Neural cell (in vitro differentiated cells): ENCODE data around the gene ROR1. TPM values are rescaled to one million over a fixed set of nuclear protein-coding genes. Genes with fewer than 3 reads are reported as not detected.

Source experiments
- H2AFZ ChIP-seq: fragments of 200-600, 300-800 bp; sonication (generic), shearing (Covaris generic); 2 replicates; pipeline ENCODE4 v1.6.0; 2014; ENCODE audit warnings: low read depth, mild to moderate bottlenecking, antibody characterized with exemption, low read length, moderate library complexity
- H3F3A ChIP-seq: fragments of 200-600 bp; shearing (Covaris generic); 2 replicates; pipeline ENCODE4 v1.6.1; 2016; ENCODE audit warnings: mild to moderate bottlenecking, moderate library complexity, mixed read lengths, antibody characterized with exemption, low read length; ENCODE audit not compliant: insufficient read depth, poor library complexity, severe bottlenecking
- H3K27ac ChIP-seq: fragments of 200-600, 300-800 bp; sonication (generic), shearing (Covaris generic); 2 replicates; pipeline ENCODE4 v1.5.1; 2014; ENCODE audit warnings: mild to moderate bottlenecking, low read length, moderate library complexity
- H3K27me3 ChIP-seq: fragments of 300-800, 200-600 bp; sonication (generic), shearing (Covaris generic); 2 replicates; pipeline ENCODE4 v1.6.0; 2014; ENCODE audit warnings: mild to moderate bottlenecking, low read depth, low read length, moderate library complexity; ENCODE audit not compliant: insufficient read depth
- H3K36me3 ChIP-seq: fragments of 300-800, 200-600 bp; sonication (generic), shearing (Covaris generic); 2 replicates; pipeline ENCODE4 v1.5.1; 2014; ENCODE audit warnings: mild to moderate bottlenecking, antibody characterized with exemption, low read length, moderate library complexity; ENCODE audit not compliant: insufficient read depth
- H3K4me2 ChIP-seq: fragments of 300-800, 200-600 bp; sonication (generic), shearing (Covaris generic); 2 replicates; pipeline ENCODE4 v1.6.0; 2014; ENCODE audit warnings: mild to moderate bottlenecking, low read length
- H3K4me3 ChIP-seq: fragments of 300-800, 200-600 bp; sonication (generic), shearing (Covaris generic); 2 replicates; pipeline ENCODE4 v1.5.1; 2014; ENCODE audit warnings: mild to moderate bottlenecking, low read length, moderate library complexity
- H3K79me2 ChIP-seq: fragments of 200-600 bp; shearing (Covaris generic); replicated peaks from 2 replicates; pipeline ENCODE4 v1.6.0; 2014; ENCODE audit warnings: mild to moderate bottlenecking, low read length, moderate library complexity; ENCODE audit not compliant: insufficient read depth
- H3K9ac ChIP-seq: fragments of 300-800, 200-600 bp; sonication (generic), shearing (Covaris generic); 2 replicates; pipeline ENCODE4 v1.6.1; 2016; ENCODE audit warnings: mild to moderate bottlenecking, low read length, mixed read lengths
- H3K9me2 ChIP-seq: fragments of 200-600 bp; shearing (Covaris generic); 2 replicates; pipeline ENCODE4 v1.6.1; 2016; ENCODE audit warnings: mild to moderate bottlenecking, low read length, mixed read lengths; ENCODE audit not compliant: insufficient read depth
- H3K9me3 ChIP-seq: fragments of 200-600, 300-800 bp; sonication (generic), shearing (Covaris generic); 2 replicates; pipeline ENCODE4 v1.6.1; 2016; ENCODE audit warnings: mild to moderate bottlenecking, mixed run types, low read length, moderate library complexity, mixed read lengths
- H4K20me1 ChIP-seq: fragments of 200-600 bp; shearing (Covaris generic); 2 replicates; pipeline ENCODE4 v1.6.1; 2016; ENCODE audit warnings: mild to moderate bottlenecking, mixed run types; ENCODE audit not compliant: insufficient read depth
- CTCF ChIP-seq: fragments of 450-650 bp; IDR thresholded peaks from 2 replicates; pipeline ENCODE4 v1.5.1; 2014; ENCODE audit warnings: antibody characterized with exemption, mild to moderate bottlenecking, moderate library complexity; ENCODE audit not compliant: poor library complexity, severe bottlenecking
- EP300 ChIP-seq: fragments of 450-650 bp; conservative IDR thresholded peaks from 2 replicates; pipeline ENCODE4 v1.6.1; 2014; ENCODE audit warnings: antibody characterized with exemption, mild to moderate bottlenecking, moderate library complexity; ENCODE audit not compliant: poor library complexity, severe bottlenecking
- EZH2 ChIP-seq: fragments of 200-600, 300-800 bp; shearing (Covaris generic), sonication (generic); IDR thresholded peaks from 2 replicates; pipeline ENCODE4 v1.6.1; 2014; ENCODE audit warnings: antibody characterized with exemption, low read length, borderline replicate concordance, mild to moderate bottlenecking; ENCODE audit not compliant: insufficient read depth, poor library complexity, severe bottlenecking
- MXI1 ChIP-seq: fragments of 450-650 bp; conservative IDR thresholded peaks from 2 replicates; pipeline ENCODE4 v1.6.1; 2014; ENCODE audit warnings: antibody characterized with exemption, mild to moderate bottlenecking; ENCODE audit not compliant: poor library complexity, severe bottlenecking
- POLR2AphosphoS5 ChIP-seq: IDR thresholded peaks from 2 replicates; pipeline ENCODE4 v1.6.1; 2012
- RAD21 ChIP-seq: fragments of 450-650 bp; conservative IDR thresholded peaks from 2 replicates; pipeline ENCODE4 v1.6.1; 2014; ENCODE audit warnings: antibody characterized with exemption, mild to moderate bottlenecking, moderate library complexity
- SMC3 ChIP-seq: fragments of 450-650 bp; conservative IDR thresholded peaks from 2 replicates; pipeline ENCODE4 v1.6.1; 2014; ENCODE audit warnings: antibody characterized with exemption, mild to moderate bottlenecking, moderate library complexity; ENCODE audit not compliant: poor library complexity
- TAF1 ChIP-seq: IDR thresholded peaks from 2 replicates; pipeline ENCODE4 v1.6.1; 2012; ENCODE audit warnings: low read depth
- polyA plus RNA-seq: library from polyadenylated mRNA; depleted of rRNA; stranded (reverse); fragments of >200 nt; gene quantifications from 2 replicates; pipeline ENCODE4 v1.2.3, GENCODE V29; 2014
- TF ChIP-seq, protein P1 (sequence below): IDR thresholded peaks from 2 replicates; pipeline ENCODE4 v1.6.1; 2012; ENCODE audit warnings: borderline replicate concordance

Gene ROR1
- polyA plus RNA-seq, 1 donor from 2014 or later = 0.27 TPM

DNA sequence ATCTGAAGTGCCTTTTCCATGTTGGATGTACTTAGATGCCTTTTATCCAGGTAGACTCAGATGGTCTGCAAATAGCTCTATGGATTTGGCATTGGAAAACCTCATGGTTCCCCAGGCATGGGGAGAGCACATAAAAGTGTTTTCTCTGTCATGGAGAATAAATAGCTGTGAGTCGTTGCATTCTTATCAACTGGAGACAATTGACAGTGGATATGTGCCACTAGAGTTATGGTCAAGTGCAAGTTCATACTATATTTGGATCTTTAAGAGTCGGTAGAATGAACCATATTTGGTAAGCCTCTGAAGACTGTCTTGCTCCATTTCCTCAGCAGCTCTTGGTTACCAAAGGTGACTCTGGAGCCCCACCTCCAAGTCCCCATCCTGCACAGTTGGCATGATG, 83.7 kb downstream of the ROR1 start:
- Histone ChIP-seq H3K27ac (no peak overlapping the region), H3K36me3 (no peaks in the 10 kb centered on the region), H3F3A (no peaks in the 10 kb centered on the region), H3K9me2 (no peaks in the 10 kb centered on the region), H3K27me3 (no peaks in the 10 kb centered on the region), H3K4me3 (no peak overlapping the region), H4K20me1 (no peaks in the 10 kb centered on the region), H3K9ac (no peak overlapping the region), H3K79me2 (no peaks in the 10 kb centered on the region), H3K9me3 (no peaks in the 10 kb centered on the region), H2AFZ (no peak overlapping the region), H3K4me2 (no peak overlapping the region)
- TF ChIP-seq MXI1 = no peak
- TF ChIP-seq, protein P1, sequence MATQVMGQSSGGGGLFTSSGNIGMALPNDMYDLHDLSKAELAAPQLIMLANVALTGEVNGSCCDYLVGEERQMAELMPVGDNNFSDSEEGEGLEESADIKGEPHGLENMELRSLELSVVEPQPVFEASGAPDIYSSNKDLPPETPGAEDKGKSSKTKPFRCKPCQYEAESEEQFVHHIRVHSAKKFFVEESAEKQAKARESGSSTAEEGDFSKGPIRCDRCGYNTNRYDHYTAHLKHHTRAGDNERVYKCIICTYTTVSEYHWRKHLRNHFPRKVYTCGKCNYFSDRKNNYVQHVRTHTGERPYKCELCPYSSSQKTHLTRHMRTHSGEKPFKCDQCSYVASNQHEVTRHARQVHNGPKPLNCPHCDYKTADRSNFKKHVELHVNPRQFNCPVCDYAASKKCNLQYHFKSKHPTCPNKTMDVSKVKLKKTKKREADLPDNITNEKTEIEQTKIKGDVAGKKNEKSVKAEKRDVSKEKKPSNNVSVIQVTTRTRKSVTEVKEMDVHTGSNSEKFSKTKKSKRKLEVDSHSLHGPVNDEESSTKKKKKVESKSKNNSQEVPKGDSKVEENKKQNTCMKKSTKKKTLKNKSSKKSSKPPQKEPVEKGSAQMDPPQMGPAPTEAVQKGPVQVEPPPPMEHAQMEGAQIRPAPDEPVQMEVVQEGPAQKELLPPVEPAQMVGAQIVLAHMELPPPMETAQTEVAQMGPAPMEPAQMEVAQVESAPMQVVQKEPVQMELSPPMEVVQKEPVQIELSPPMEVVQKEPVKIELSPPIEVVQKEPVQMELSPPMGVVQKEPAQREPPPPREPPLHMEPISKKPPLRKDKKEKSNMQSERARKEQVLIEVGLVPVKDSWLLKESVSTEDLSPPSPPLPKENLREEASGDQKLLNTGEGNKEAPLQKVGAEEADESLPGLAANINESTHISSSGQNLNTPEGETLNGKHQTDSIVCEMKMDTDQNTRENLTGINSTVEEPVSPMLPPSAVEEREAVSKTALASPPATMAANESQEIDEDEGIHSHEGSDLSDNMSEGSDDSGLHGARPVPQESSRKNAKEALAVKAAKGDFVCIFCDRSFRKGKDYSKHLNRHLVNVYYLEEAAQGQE = no peak
- TF ChIP-seq POLR2AphosphoS5 = no peak
- no peak for TF ChIP-seq CTCF

DNA sequence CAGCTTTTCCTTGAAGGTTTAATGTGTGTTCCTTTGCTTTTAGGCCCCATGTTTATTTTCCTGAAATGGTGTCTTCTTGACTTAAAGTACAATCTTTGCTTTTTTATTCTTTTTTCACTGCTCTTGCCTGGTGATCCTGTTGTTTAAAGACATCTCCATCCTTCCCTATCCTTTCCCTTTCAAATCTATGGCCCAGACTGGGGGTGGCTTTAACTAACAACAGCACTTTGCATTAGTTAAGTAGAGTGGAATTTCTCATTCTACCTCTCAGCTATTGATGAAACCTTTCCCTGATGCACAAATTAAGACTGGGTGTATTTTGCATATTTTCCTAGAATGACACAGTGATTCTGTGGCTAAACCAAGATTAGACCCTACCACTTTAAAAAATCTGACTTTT, 84.3 kb downstream of the ROR1 start:
- no peaks in the 10 kb centered on the region for H4K20me1 ChIP-seq
- no peaks in the 10 kb centered on the region for H3K9me3 ChIP-seq
- no peaks in the 10 kb centered on the region for H3K9me2 ChIP-seq
- H3K9ac ChIP-seq = no peak overlapping the region
- no peaks in the 10 kb centered on the region for H3F3A ChIP-seq
- TF ChIP-seq MXI1 (no peak), POLR2AphosphoS5 (no peak), EP300 (no peak), TAF1 (no peak), EZH2 (no peak), RAD21 (no peak), SMC3 (no peak), CTCF (no peak)
- TF ChIP-seq, protein P1 = no peak
- no peak overlapping the region for H3K27ac ChIP-seq
- no peaks in the 10 kb centered on the region for H3K36me3 ChIP-seq
- H2AFZ ChIP-seq = no peak overlapping the region
- no peaks in the 10 kb centered on the region for H3K27me3 ChIP-seq
- H3K4me3 ChIP-seq = no peak overlapping the region
- no peak overlapping the region for H3K4me2 ChIP-seq
- H3K79me2 ChIP-seq = no peaks in the 10 kb centered on the region
